ENCODE data around the gene GNAQ.

The GNAQ gene

GRCh38 chr9:77996696-77997095 is 34.9 kb downstream of the GNAQ start:
- DNase-seq (ENCODE audit: low read depth): no peak
- no peak overlapping the region for H3K4me3 ChIP-seq (ENCODE audit: low read length)
- TF ChIP-seq CTCF (conservative IDR thresholded peaks at IDR 0.05; ENCODE audit: low read depth, low read length): no peak

GRCh38 chr9:77991191-77991590 is 40.4 kb downstream of the GNAQ start:
- H3K4me3 ChIP-seq (ENCODE audit: low read length): no peak overlapping the region
- TF ChIP-seq CTCF (conservative IDR thresholded peaks at IDR 0.05; ENCODE audit: low read depth, low read length): no peak
- DNase-seq (ENCODE audit: low read depth): no peak

- DNase-seq (ENCODE audit: low read depth): no peak
- no peak overlapping the region for H3K4me3 ChIP-seq (ENCODE audit: low read length)
- TF ChIP-seq CTCF (conservative IDR thresholded peaks at IDR 0.05; ENCODE audit: low read depth, low read length): no peak
Observed at GRCh38 chr9:77989909-77990308, 41.7 kb downstream of the GNAQ start.

GRCh38 chr9:77989458-77989857 is 42.2 kb downstream of the GNAQ start:
- TF ChIP-seq CTCF (conservative IDR thresholded peaks at IDR 0.05; ENCODE audit: low read depth, low read length): no peak
- DNase-seq (ENCODE audit: low read depth): no peak
- no peak overlapping the region for H3K4me3 ChIP-seq (ENCODE audit: low read length)

GRCh38 chr9:77988630-77989029 is 43.0 kb downstream of the GNAQ start:
- no peak for TF ChIP-seq CTCF (conservative IDR thresholded peaks at IDR 0.05; ENCODE audit: low read depth, low read length)
- no peak overlapping the region for H3K4me3 ChIP-seq (ENCODE audit: low read length)
- DNase-seq (ENCODE audit: low read depth): no peak

- no peak overlapping the region for H3K4me3 ChIP-seq (ENCODE audit: low read length)
- no peak for DNase-seq (ENCODE audit: low read depth)
- no peak for TF ChIP-seq CTCF (conservative IDR thresholded peaks at IDR 0.05; ENCODE audit: low read depth, low read length)
Observed at GRCh38 chr9:77987880-77988525, 43.6 kb downstream of the GNAQ start.

- no peak for TF ChIP-seq CTCF (conservative IDR thresholded peaks at IDR 0.05; ENCODE audit: low read depth, low read length)
- H3K4me3 ChIP-seq (ENCODE audit: low read length): no peak overlapping the region
- no peak for DNase-seq (ENCODE audit: low read depth)
Observed at GRCh38 chr9:77987081-77987656, 44.4 kb downstream of the GNAQ start.
